IPS-18a (cell line): ENCODE measurements around the gene SUSD3.

Source experiments
- H3K27ac ChIP-seq: one replicate; pipeline ENCODE4 v1.5.1; 2013; ENCODE audit warnings: low read length
- H3K27me3 ChIP-seq: one replicate; pipeline ENCODE4 v1.6.1; 2013; ENCODE audit warnings: mild to moderate bottlenecking, low read length; ENCODE audit not compliant: control insufficient read depth, insufficient read depth
- H3K36me3 ChIP-seq: one replicate; pipeline ENCODE4 v1.6.1; 2013; ENCODE audit warnings: low read depth, low read length; ENCODE audit not compliant: control insufficient read depth
- H3K4me1 ChIP-seq: one replicate; pipeline ENCODE4 v1.6.1; 2013; ENCODE audit warnings: low read depth, low read length; ENCODE audit not compliant: control insufficient read depth
- H3K4me3 ChIP-seq: one replicate; pipeline ENCODE4 v1.5.1; 2013; ENCODE audit warnings: low read length
- H3K9ac ChIP-seq: one replicate; pipeline ENCODE4 v1.6.1; 2013; ENCODE audit warnings: mild to moderate bottlenecking, low read length, moderate library complexity
- H3K9me3 ChIP-seq: one replicate; pipeline ENCODE4 v1.6.1; 2013; ENCODE audit warnings: low read depth, low read length; ENCODE audit not compliant: control insufficient read depth

Gene SUSD3

GRCh38 chr9:93126825-93127368, 68.4 kb downstream of the SUSD3 start:
- H3K27ac ChIP-seq = no peak overlapping the region
- no peaks in the 10 kb centered on the region for H3K4me1 ChIP-seq
- H3K9me3 ChIP-seq = no peaks in the 10 kb centered on the region
- H3K36me3 ChIP-seq = peaks cover 3% of the 10 kb centered on the region
- no peaks in the 10 kb centered on the region for H3K27me3 ChIP-seq
- no peak overlapping the region for H3K9ac ChIP-seq
- H3K4me3 ChIP-seq = no peak overlapping the region

- Histone ChIP-seq H3K27ac (no peak overlapping the region), H3K27me3 (no peaks in the 10 kb centered on the region), H3K9me3 (no peaks in the 10 kb centered on the region), H3K9ac (no peak overlapping the region), H3K36me3 (peaks cover 3% of the 10 kb centered on the region), H3K4me3 (no peak overlapping the region), H3K4me1 (peaks cover under 1% of the 10 kb centered on the region)
Measured at GRCh38 chr9:93127395-93127911, 69.0 kb downstream of the SUSD3 start.

GRCh38 chr9:93128011-93128714, 69.7 kb downstream of the SUSD3 start:
- H3K9me3 ChIP-seq = no peaks in the 10 kb centered on the region
- peaks cover 3% of the 10 kb centered on the region for H3K36me3 ChIP-seq
- no peak overlapping the region for H3K9ac ChIP-seq
- H3K27me3 ChIP-seq = peaks cover 3% of the 10 kb centered on the region
- H3K27ac ChIP-seq = no peak overlapping the region
- H3K4me1 ChIP-seq = peaks cover 7% of the 10 kb centered on the region
- no peak overlapping the region for H3K4me3 ChIP-seq

- no peak overlapping the region for H3K4me3 ChIP-seq
- peaks cover 5% of the 10 kb centered on the region for H3K27me3 ChIP-seq
- no peaks in the 10 kb centered on the region for H3K9me3 ChIP-seq
- no peak overlapping the region for H3K27ac ChIP-seq
- H3K9ac ChIP-seq = no peak overlapping the region
- peaks cover 9% of the 10 kb centered on the region for H3K4me1 ChIP-seq
- H3K36me3 ChIP-seq = peaks cover 2% of the 10 kb centered on the region
Measured at GRCh38 chr9:93128715-93129224, 70.3 kb downstream of the SUSD3 start.

GRCh38 chr9:93129286-93129685, 70.8 kb downstream of the SUSD3 start:
- no peak overlapping the region for H3K4me3 ChIP-seq

GRCh38 chr9:93129691-93130500, 71.4 kb downstream of the SUSD3 start:
- H3K9ac ChIP-seq = no peak overlapping the region
- peaks cover 9% of the 10 kb centered on the region for H3K27me3 ChIP-seq
- H3K4me1 ChIP-seq = peaks cover 13% of the 10 kb centered on the region
- H3K36me3 ChIP-seq = no peaks in the 10 kb centered on the region
- no peak overlapping the region for H3K4me3 ChIP-seq
- no peak overlapping the region for H3K27ac ChIP-seq
- H3K9me3 ChIP-seq = no peaks in the 10 kb centered on the region

More at GRCh38 chr9:93129286-93129685, 70.8 kb downstream of the SUSD3 start:
- Histone ChIP-seq H3K36me3 (no peaks in the 10 kb centered on the region), H3K9me3 (no peaks in the 10 kb centered on the region), H3K27me3 (peaks cover 5% of the 10 kb centered on the region), H3K4me1 (peaks cover 9% of the 10 kb centered on the region), H3K9ac (no peak overlapping the region), H3K27ac (no peak overlapping the region)

GRCh38 chr9:93130861-93131481, 72.5 kb downstream of the SUSD3 start:
- no peak overlapping the region for H3K27ac ChIP-seq
- peaks cover 15% of the 10 kb centered on the region for H3K27me3 ChIP-seq
- H3K4me3 ChIP-seq = no peak overlapping the region
- peaks cover 14% of the 10 kb centered on the region for H3K4me1 ChIP-seq
- no peak overlapping the region for H3K9ac ChIP-seq
- H3K36me3 ChIP-seq = no peaks in the 10 kb centered on the region
- H3K9me3 ChIP-seq = no peaks in the 10 kb centered on the region

- no peak overlapping the region for H3K27ac ChIP-seq
- no peak overlapping the region for H3K4me3 ChIP-seq
- H3K36me3 ChIP-seq = no peaks in the 10 kb centered on the region
- H3K9me3 ChIP-seq = no peaks in the 10 kb centered on the region
- H3K4me1 ChIP-seq = peaks cover 14% of the 10 kb centered on the region
- H3K27me3 ChIP-seq = peaks cover 15% of the 10 kb centered on the region
- H3K9ac ChIP-seq = no peak overlapping the region
Measured at GRCh38 chr9:93131599-93132286, 73.2 kb downstream of the SUSD3 start.

GRCh38 chr9:93132287-93132927, 73.9 kb downstream of the SUSD3 start:
- H3K27me3 ChIP-seq = peaks cover 15% of the 10 kb centered on the region
- H3K4me1 ChIP-seq = peaks cover 14% of the 10 kb centered on the region
- H3K9me3 ChIP-seq = no peaks in the 10 kb centered on the region
- H3K9ac ChIP-seq = no peak overlapping the region
- peak overlapping the region; percentile 69 for H3K4me3 ChIP-seq
- H3K36me3 ChIP-seq = no peaks in the 10 kb centered on the region
- no peak overlapping the region for H3K27ac ChIP-seq

GRCh38 chr9:93132946-93133680, 74.6 kb downstream of the SUSD3 start:
- Histone ChIP-seq H3K9ac (peak overlapping the region; percentile 25), H3K27ac (no peak overlapping the region), H3K4me1 (peaks cover 14% of the 10 kb centered on the region), H3K9me3 (no peaks in the 10 kb centered on the region), H3K4me3 (peak overlapping the region; percentile 69), H3K27me3 (peaks cover 15% of the 10 kb centered on the region), H3K36me3 (no peaks in the 10 kb centered on the region)
